ENCODE data around the gene NME1.
A peak's percentile ranks its signal among the peaks of the same experiment; 100 is the strongest.
"Not testable (repeated sequence)": the region's sequence is repeated elsewhere in the genome, so short reads cannot be mapped to it uniquely, and the experiment has no call there.

Gene NME1

DNA sequence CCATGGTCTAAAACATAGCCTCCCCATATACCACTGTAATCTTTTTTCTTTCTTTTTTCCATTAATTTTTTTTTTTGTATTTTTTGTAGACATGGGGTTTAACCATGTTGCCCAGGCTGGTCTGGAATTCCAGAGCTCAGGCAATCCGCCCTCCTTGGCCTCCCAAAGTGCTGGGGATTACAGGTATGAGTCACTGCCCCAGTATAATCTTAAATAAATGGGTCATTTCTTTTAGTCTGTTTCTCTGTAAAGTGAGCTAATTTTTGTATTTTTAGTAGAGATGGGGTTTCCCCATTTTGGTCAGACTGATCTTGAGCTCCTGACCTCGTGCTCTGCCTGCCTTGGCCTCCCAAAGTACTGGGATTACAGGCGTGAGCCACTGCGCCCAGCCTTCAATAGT, 5.7 kb upstream of the NME1 start:
- no peak for DNase-seq

GRCh38 chr17:51149163-51149562, 4.2 kb upstream of the NME1 start:
- no peak for DNase-seq

- no peak for DNase-seq
Observed at GRCh38 chr17:51150932-51151331, 2.4 kb upstream of the NME1 start.

- peak in 1 of 2 donors; percentile 26 for DNase-seq
Observed at GRCh38 chr17:51152766-51153209, 571 bp upstream of the NME1 start.

- DNase-seq: no peak
Observed at GRCh38 chr17:51154176-51154575, 817 bp downstream of the NME1 start.

DNA sequence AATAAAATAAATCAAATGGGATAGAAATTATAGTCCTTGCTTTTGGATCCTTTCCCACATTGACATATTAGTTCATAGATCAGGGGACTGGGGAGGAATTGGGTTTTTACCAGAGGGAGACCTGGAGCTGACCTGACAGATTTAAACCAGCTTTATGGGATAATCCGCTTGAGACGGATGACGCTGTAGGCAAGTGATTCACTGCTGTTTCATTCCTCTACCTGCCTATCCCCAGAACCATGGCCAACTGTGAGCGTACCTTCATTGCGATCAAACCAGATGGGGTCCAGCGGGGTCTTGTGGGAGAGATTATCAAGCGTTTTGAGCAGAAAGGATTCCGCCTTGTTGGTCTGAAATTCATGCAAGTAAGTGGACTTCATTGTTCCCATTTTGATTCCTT, 2.1 kb downstream of the NME1 start:
- no peak for DNase-seq

DNA sequence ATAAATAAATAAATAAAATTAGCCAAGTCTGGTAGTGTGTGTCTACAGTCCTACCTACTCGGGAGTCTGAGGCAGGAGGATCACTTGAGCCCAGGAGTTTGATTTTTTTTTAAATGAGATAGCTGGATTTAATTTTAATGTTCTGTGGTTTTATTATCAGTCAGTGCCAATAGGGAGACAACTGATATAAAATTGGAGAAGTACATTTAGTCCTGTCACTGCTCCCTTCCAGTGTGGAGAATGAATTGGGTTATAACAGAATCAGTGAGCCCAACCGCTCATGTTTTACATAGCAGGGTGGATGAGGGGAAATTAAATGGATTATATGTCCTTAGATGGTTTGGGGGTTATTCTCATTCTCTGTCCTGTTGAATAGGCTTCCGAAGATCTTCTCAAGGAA, 6.2 kb downstream of the NME1 start:
- no peak for DNase-seq

DNA sequence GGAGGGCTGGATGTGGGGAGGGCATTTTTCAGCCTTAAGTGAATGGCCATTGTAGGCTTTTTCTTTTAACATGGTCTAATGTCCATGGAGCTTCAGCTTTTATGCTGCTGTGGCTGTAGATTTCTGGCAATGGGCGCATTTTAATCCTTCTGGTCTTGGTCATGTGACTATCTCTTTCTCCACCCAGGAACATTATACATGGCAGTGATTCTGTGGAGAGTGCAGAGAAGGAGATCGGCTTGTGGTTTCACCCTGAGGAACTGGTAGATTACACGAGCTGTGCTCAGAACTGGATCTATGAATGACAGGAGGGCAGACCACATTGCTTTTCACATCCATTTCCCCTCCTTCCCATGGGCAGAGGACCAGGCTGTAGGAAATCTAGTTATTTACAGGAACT, 8.2 kb downstream of the NME1 start:
- DNase-seq: no peak

GRCh38 chr17:51164911-51165679, 11.7 kb downstream of the NME1 start:
- DNase-seq: no peak

DNA sequence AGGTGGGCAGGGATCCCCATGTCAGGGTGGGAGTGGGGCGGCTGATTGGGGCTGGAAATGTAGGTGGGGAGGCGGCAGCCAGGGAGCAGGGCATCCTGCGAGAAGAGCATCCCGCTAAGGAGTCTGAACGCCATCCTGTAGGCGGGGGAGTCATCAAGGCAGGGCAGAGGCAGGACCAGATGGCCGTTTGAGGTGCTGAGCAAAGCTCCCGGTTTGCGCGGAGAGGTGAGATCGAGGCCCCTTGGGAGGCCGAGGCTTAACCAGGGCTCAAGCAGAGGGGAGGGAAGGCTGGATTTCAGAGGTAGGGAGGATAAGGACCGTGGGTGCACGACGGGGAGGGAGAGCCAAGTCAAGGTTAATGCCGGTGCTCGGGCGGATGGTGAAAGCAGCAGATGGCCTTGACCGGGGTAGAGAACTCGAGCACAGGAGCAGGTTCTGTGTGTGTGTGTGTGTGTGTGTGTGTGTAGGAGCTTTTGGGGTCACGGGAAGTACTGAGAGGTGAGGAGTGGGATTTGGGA, 12.4 kb downstream of the NME1 start:
- no peak for DNase-seq

DNA sequence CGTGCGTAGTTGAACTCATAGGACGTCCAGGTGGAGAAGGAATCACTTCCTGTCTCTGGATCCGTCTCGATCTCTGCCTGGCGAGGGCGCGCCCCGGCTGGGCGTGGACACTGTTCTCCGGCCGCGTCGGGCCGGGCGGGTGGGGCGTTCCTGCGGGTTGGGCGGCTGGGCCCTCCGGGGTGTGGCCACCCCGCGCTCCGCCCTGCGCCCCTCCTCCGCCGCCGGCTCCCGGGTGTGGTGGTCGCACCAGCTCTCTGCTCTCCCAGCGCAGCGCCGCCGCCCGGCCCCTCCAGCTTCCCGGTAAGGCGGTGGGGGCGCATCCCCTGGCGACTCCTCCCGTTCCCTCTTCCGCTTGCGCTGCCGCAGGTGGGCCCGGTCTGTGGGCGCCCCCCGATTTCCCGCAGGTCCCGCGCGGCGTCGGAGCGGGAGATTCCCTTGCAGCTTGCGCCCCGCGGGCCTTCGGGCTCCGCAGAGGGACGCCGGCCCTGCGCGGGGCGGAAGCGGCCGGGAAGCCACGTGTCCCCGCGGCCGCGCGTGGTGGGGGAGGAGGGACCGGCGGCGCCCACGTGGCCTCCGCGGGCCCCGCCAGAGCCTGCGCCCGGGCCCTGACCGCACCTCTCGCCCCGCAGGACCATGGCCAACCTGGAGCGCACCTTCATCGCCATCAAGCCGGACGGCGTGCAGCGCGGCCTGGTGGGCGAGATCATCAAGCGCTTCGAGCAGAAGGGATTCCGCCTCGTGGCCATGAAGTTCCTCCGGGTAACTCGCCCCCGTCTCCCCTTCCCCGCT, 13.0 kb downstream of the NME1 start, which contains the start of gene NME2:
TSS of gene NME2 (plus strand) at position 214 of the 789 bp plus-strand sequence. CDS start at position 634, 420 bp downstream.
- peak; percentile 63 for DNase-seq

- no peak for DNase-seq
Observed at GRCh38 chr17:51166987-51167931, 13.9 kb downstream of the NME1 start.

DNA sequence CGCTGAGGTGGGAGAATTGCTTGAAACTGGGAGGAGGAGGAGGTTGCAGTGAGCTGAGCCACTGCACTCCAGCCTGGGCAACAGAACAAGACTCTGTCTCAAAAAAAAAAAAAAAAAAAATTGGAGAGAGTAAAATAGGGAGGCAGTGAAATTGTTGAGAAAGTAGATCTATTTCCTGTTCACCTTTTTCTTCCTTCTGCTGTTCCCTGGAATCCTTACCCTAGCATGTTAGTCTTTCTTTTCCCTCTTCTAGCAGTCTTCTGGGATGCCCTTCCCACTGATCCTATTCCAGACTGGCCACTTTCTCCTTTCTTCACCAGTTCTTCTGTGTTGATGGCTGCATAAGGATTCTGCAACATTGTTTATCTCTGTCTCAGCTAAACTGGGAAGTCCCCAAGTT, 16.0 kb downstream of the NME1 start:
- no peak for DNase-seq

DNA sequence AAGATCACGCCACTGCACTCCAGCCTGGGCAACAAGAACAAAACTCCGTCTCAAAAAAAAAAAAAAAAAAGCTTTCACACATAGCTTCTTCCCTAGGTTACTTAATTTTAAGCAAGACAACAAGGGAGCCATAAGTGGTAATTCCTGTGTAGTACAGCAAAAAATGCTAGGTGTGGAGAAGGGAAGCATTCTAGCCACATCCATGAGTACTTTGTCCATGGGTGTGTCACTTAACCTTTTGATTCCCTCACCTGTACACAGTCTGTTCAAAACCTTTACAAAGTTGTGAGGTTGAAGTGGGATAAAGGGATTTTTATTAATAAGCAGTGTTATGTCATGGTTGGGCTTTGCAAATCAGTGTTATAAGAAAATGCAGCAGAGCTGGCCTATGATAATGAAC, 17.4 kb downstream of the NME1 start:
- no peak for DNase-seq

- not testable (repeated sequence) for DNase-seq
Observed at GRCh38 chr17:51172030-51172429, 18.7 kb downstream of the NME1 start.

DNA sequence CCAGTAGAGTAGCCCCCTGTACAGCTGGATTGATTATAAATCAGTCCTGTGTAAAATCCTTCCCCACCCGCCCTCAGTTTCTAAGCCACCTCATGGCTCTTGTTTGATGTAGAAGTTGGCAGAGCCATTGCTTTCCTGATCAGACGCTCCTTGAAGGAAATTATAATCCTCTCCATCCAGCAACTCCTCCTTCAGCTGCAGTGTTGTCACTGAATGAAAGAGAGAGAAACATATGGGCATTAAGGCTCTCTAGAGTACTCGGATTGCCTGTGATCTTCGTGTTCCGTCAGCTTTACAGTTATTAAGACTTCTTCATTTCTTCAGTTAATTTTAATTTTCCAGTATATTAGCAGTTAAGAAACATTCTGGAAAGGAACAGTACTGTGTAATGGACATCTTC, 27.1 kb downstream of the NME1 start:
- DNase-seq: no peak

- DNase-seq: no peak
Observed at GRCh38 chr17:51184124-51184523, 30.8 kb downstream of the NME1 start.

DNA sequence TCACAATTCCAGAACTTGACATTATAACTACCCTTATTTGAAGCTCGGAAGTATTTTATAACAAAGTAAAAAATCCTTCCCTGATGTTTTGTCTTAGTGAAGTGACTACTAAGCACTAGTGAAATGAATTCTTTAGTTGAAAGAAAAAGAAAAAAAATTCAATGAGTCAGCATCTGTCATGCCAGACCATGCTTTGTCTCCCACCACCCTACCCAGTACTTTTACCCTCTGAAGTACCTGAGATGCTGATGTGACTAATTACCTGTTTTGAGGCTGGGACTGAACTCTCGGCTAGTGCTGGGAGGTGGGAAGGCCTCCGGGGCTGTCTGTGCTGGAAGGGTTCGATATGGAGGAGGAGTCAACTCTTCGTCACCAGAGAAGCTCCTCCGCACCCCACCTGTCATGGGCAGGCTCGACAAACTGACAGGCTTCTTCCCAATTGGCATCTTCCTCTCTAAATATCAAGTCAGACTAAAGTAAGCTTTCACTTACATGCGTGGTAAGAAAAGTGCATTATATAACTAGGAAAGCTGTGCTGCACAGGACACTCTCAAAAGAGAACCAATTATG, 32.5 kb downstream of the NME1 start:
- no peak for DNase-seq

DNA sequence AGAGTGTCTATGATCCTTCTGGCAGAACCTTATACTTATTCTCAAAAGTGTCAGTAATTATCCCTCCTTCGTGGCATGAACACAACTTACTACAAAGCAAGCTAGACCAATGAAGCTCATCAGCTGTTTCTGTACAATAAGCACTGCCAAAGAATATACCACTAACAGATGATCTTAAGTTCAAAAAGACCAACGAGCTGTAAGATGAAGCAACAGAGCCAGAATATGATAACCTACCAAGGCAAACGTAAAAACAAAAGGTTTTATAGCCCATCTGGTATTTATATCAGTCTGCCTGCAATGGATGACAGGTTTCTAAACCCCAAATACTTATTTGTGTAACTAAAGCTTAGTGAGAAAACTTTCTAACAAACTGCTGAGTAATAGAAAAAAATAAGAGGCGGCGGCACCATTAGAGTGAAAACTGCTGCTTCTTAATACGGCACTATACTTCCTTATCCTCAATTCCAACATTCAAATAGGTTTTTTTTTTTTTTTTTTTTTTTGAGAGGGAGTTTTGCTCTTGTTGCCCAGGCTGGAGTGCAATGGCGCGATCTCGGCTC, 35.0 kb downstream of the NME1 start:
- DNase-seq: no peak

DNA sequence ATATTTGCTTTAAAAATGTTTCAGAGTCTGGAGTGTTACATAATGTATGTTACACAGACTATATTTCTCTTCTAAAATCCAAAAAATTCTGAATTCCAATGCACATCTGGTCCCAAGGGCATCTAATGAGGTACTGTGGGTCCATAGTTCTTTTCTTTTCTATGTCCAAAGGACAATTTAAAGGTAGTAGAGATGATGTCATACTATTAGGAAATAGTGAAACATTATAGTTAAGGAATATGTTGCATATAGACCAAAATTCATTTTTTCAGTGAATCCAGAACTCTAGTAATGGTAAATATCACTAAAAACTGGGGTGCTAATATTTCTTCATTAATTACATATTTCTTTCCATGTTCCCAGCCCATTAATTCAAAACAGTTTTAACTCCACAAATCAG, 35.8 kb downstream of the NME1 start:
- no peak for DNase-seq

DNA sequence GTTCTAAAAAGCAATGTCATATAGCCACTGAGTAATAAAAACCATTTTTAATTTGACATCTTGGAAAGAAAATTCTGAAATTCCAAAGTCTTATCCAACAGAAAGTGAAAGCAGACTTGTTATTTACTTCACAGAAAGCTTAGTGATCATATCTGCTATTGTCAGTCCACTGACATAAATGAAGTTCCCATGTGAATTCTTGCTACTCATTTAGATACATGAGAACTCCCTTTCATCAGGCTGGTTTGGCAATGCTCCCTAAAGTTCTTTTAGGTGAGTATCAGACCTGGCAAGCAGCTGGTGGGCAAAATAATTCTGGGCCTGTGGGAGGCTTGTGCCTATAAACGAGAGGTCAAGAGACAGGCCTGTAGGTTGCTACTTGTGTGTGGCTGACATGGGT, 36.3 kb downstream of the NME1 start:
- no peak for DNase-seq

- DNase-seq: no peak
Observed at GRCh38 chr17:51191895-51192294, 38.5 kb downstream of the NME1 start.

All from hippocampal formation (tissue), 2 donors.